Colonic mucosa (tissue), 4 donors: Measurements from ENCODE around the gene ITPR3. TPM values are rescaled to one million over a fixed set of nuclear protein-coding genes. Genes with fewer than 3 reads are reported as not detected.

Experiments
- DNase-seq: peaks from one replicate; pipeline ENCODE4 v3.0.0-alpha.2; 2020
- H3K27ac ChIP-seq: fragments of 200-600 bp; one replicate; pipeline ENCODE4 v1.8.0; 2021
- H3K27me3 ChIP-seq: fragments of 200-600 bp; one replicate; pipeline ENCODE4 v1.8.0; 2021
- H3K36me3 ChIP-seq: fragments of 200-600 bp; one replicate; pipeline ENCODE4 v1.8.0; 2021
- H3K4me1 ChIP-seq: fragments of 200-600 bp; one replicate; pipeline ENCODE4 v1.8.0; 2021; ENCODE audit warnings: mild to moderate bottlenecking
- H3K4me3 ChIP-seq: fragments of 200-600 bp; one replicate; pipeline ENCODE4 v1.8.0; 2021
- H3K9ac ChIP-seq, 2 donors: one replicate each; pipeline ENCODE4 v1.7.0; 2013; ENCODE audit warnings: control low read depth in 2 of 2, low read depth in 2 of 2, low read length in 2 of 2
- H3K9me3 ChIP-seq: fragments of 200-600 bp; one replicate; pipeline ENCODE4 v1.8.0; 2021
- intact Hi-C: fragments of 100-400 bp; cut with DNase I; formaldehyde crosslinking; loops from one replicate; pipeline ENCODE4 v1.14.1; 2022
- total RNA-seq, 2 donors: library from RNA; stranded (reverse); fragmentation: NEBNext Ultra II Directional in 1 of 2; extraction: Animal tissue kit (Norgen Biotek cat#: 25700) in 1 of 2; gene quantifications; one replicate each; pipeline ENCODE4 v1.2.1, GENCODE V29; 2021
- TF ChIP-seq, protein P1 (sequence below): fragments of 200-600 bp; IDR thresholded peaks from one replicate; pipeline ENCODE4 v1.8.0; 2022; ENCODE audit warnings: antibody characterized with exemption, mild to moderate bottlenecking
- donor health status: healthy.
- donor health status: DM: no; HTN: no; CAD: no.
- donor health status: DM: no; HTN: no; CAD: no.

Gene ITPR3
- total RNA-seq, 2 donors from 2014 or later: 86.2 to 119 TPM

DNA sequence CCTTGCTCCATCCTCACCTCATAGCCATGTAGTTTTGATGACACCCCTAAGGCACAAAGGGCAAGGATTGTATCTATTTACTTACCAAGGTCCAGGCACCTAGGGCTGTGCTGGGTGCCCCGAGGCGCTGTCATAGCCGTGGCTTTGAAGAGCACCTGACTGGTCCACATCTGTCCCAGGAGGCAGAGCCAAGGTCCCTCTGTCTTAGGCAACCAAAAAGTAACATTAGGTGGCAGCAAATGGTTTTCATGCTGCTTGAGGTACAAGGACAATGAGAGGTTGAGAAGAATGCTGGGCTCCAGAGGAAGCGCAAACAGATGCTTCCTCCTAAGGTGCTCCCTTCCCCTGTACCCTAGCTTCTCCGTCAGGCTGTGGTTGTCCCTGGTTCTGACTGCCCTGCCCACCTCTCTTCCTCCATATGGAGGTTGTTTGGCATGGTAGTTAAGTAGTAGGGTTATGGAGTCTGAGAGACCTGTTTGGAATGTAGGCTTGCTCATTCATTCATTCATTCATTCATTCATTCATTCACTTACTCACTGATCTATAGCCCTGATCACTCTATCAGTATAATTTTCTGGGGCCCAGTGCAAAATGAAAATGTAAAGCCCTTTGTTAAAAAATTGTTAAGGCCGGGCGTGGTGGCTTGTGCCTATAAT lies 93.4 kb downstream of the ITPR3 start:
- TF ChIP-seq, protein P1, sequence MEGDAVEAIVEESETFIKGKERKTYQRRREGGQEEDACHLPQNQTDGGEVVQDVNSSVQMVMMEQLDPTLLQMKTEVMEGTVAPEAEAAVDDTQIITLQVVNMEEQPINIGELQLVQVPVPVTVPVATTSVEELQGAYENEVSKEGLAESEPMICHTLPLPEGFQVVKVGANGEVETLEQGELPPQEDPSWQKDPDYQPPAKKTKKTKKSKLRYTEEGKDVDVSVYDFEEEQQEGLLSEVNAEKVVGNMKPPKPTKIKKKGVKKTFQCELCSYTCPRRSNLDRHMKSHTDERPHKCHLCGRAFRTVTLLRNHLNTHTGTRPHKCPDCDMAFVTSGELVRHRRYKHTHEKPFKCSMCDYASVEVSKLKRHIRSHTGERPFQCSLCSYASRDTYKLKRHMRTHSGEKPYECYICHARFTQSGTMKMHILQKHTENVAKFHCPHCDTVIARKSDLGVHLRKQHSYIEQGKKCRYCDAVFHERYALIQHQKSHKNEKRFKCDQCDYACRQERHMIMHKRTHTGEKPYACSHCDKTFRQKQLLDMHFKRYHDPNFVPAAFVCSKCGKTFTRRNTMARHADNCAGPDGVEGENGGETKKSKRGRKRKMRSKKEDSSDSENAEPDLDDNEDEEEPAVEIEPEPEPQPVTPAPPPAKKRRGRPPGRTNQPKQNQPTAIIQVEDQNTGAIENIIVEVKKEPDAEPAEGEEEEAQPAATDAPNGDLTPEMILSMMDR: no peak

DNA sequence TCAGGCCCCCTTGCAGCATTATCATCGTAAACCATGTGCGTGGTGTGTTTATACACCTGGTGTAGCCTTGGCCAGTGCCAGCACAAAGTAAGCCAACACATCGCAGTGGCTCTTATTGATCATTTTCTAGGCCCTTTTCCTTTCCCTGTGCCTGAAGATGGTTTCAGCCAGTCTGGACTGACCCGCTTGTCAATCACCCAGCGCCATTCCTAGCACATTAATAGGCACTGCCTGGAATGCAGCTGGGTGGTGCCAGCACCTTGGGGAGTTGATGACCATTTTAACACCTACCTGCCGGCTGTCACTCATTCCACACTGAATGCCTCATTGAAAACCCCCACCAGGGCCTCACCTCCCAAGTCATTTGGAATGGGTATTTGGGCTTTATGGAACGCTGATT lies 95.3 kb downstream of the ITPR3 start:
- TF ChIP-seq, protein P1: no peak
- Histone ChIP-seq H3K9me3 (no peaks in the 10 kb centered on the region), H3K27ac (no peak overlapping the region), H3K4me1 (no peaks in the 10 kb centered on the region), H3K36me3 (no peaks in the 10 kb centered on the region), H3K27me3 (no peaks in the 10 kb centered on the region), H3K4me3 (no peak overlapping the region), H3K9ac (no peak overlapping the region)
- intact Hi-C loops: no loop called here
- peak; percentile 42 for DNase-seq

More for the DNA sequence above, 93.4 kb downstream of the ITPR3 start:
- Histone ChIP-seq H3K4me3 (no peak overlapping the region), H3K27me3 (no peaks in the 10 kb centered on the region), H3K9me3 (no peaks in the 10 kb centered on the region), H3K36me3 (no peaks in the 10 kb centered on the region), H3K27ac (no peak overlapping the region), H3K4me1 (peaks cover 7% of the 10 kb centered on the region), H3K9ac (no peak overlapping the region)
- DNase-seq: no peak
- intact Hi-C loops: loop anchor here (5.0 kb wide), 1 partner anchor 48 kb away; no protein-coding TSS in a partner anchor

GRCh38 chr6:33716890-33717632 lies 95.9 kb downstream of the ITPR3 start:
- no peak for DNase-seq
- Histone ChIP-seq H3K27ac (no peak overlapping the region), H3K4me1 (no peaks in the 10 kb centered on the region), H3K9me3 (no peaks in the 10 kb centered on the region), H3K27me3 (no peaks in the 10 kb centered on the region), H3K36me3 (no peaks in the 10 kb centered on the region), H3K9ac (no peak overlapping the region), H3K4me3 (no peak overlapping the region)
- TF ChIP-seq, protein P1: no peak
- intact Hi-C loops: no loop called here

DNA sequence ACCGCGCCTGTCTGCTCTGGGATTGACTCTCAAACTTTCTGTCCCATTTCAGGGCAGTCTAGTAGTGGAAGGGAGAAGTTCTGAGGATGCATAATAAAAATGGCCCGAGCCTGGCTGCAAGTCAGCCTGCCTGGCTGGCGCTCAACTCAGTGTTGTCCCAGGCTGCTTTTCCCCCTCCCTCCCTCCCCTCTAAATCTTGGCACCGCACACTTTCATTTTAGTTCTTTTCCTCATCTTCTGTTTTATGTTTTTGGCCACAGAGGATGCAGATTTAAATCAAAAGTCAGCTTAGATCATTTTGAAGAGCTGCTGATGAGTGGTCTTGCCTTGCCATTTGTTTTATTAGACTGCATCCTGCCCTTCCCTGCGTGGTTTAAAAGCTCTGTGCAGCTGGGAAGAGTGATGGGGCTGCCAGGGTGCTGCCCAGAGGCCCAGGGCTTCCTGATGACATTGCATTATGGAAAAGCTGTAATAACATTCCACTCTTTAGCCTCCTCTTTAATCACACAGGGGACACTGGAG lies 96.9 kb downstream of the ITPR3 start:
- Histone ChIP-seq H3K4me1 (no peaks in the 10 kb centered on the region), H3K27ac (no peak overlapping the region), H3K9ac (no peak overlapping the region), H3K4me3 (no peak overlapping the region), H3K36me3 (no peaks in the 10 kb centered on the region), H3K9me3 (no peaks in the 10 kb centered on the region), H3K27me3 (no peaks in the 10 kb centered on the region)
- intact Hi-C loops: no loop called here
- TF ChIP-seq, protein P1: no peak
- no peak for DNase-seq

DNA sequence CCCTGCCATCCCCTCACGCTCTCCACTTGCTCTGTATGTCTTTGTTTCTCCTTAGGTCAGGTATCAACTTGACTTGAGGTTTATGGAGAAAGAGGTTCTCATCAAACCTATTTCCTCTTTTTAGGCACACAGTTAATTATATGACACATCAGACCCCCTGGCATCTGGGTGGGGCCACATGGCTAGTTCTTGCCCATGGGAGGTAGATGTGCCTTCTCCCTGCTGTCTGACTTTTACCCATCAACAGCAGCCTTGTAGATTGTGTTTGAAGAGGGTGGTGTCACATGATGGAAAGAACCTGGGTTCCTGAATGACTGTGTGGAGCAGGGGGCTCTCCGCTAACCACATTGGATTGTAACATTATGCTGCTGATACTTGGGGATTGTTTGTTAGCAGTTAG lies 97.6 kb downstream of the ITPR3 start:
- H3K4me3 ChIP-seq: no peak overlapping the region
- no peaks in the 10 kb centered on the region for H3K4me1 ChIP-seq
- TF ChIP-seq, protein P1: no peak
- no peaks in the 10 kb centered on the region for H3K9me3 ChIP-seq
- intact Hi-C loops: no loop called here
- no peak overlapping the region for H3K27ac ChIP-seq
- no peaks in the 10 kb centered on the region for H3K27me3 ChIP-seq
- no peak overlapping the region for H3K9ac ChIP-seq
- no peak for DNase-seq
- no peaks in the 10 kb centered on the region for H3K36me3 ChIP-seq
